ENCODE results near the gene MANSC1. TPM values are rescaled to one million over a fixed set of nuclear protein-coding genes. Genes with fewer than 3 reads are reported as not detected.

The MANSC1 gene
- total and polyA plus RNA-seq, 9 of the 15 experiments (the other 6 are each of a cell fraction or from before 2014, with no cell fraction given): 0.76 to 8.6 (median 3.1) TPM

- FAIRE-seq: no peak
- TF ChIP-seq CBX2 (IDR thresholded peaks at IDR 0.05; ENCODE audit: insufficient read depth, low read length, poor library complexity, severe bottlenecking) (no peak), ZBTB2 (IDR thresholded peaks at IDR 0.05) (no peak), SAFB (IDR thresholded peaks at IDR 0.05; ENCODE audit: borderline replicate concordance, low read depth, low read length) (no peak), E2F1 (CRISPR knock-in tag; IDR thresholded peaks at IDR 0.05) (no peak), TAF9B (IDR thresholded peaks at IDR 0.05; ENCODE audit: partially characterized antibody) (no peak), NFXL1 (CRISPR knock-in tag; IDR thresholded peaks at IDR 0.05) (no peak), SMAD1 (IDR thresholded peaks at IDR 0.05; ENCODE audit: low read depth, low read length, partially characterized antibody) (no peak), POLR2AphosphoS2 (IDR thresholded peaks at IDR 0.05; ENCODE audit: low read length) (no peak), ID3 (CRISPR knock-in tag; IDR thresholded peaks at IDR 0.05) (no peak), ID3 (tag; IDR thresholded peaks at IDR 0.05) (no peak), NFE2L1 (tag; IDR thresholded peaks at IDR 0.05; ENCODE audit: borderline replicate concordance, low read depth) (no peak), CTBP1 (IDR thresholded peaks at IDR 0.05; ENCODE audit: borderline replicate concordance) (no peak), NUFIP1 (IDR thresholded peaks at IDR 0.05; ENCODE audit: partially characterized antibody) (no peak), ZNF140 (CRISPR knock-in tag; IDR thresholded peaks at IDR 0.05) (no peak), WHSC1 (IDR thresholded peaks at IDR 0.05; ENCODE audit: low read length) (no peak), NCOR1 (IDR thresholded peaks at IDR 0.05) (no peak), FOXK2 (conservative IDR thresholded peaks at IDR 0.05 in 1 of 2, IDR thresholded peaks at IDR 0.05 in 1 of 2; ENCODE audit: low read depth in 2 of 2) (no peak), U2AF1 (optimal IDR thresholded peaks at IDR 0.05; ENCODE audit: low read depth, low read length) (no peak), ZNF695 (CRISPR knock-in tag; IDR thresholded peaks at IDR 0.05) (no peak)
- intact Hi-C loops (cut with micrococcal nuclease): no loop called here
These were observed 18.1 kb downstream of the MANSC1 start for GRCh38 chr12:12331896-12332295.

More at GRCh38 chr12:12331896-12332295, 18.1 kb downstream of the MANSC1 start:
- BruUV-seq (replicated peaks): no TSS peak
- ChIA-PET POLR2A (no interaction called here), CTCF (ENCODE audit: low intra/inter-chr PET ratio) (no interaction called here)
- Histone ChIP-seq H3K79me2 (ENCODE audit: control insufficient read depth, insufficient read depth, low read length) (no peaks in the 10 kb centered on the region), H2AFZ (ENCODE audit: low read depth, low read length) (no peak overlapping the region), H3K27ac (ENCODE audit: extremely low read depth, low read depth, low read length) (no peak overlapping the region), H3K4me1 (replicated peaks in 1 of 2; ENCODE audit: control insufficient read depth in 2 of 2, insufficient read depth in 2 of 2, low read length in 2 of 2) (peaks cover 0 to 4% of the 10 kb centered on the region in 2 experiments; a peak in 2 of 5 replicates), H3K4me3 (no peak overlapping the region), H4K20me1 (replicated peaks; ENCODE audit: control insufficient read depth, insufficient read depth, low read length) (no peaks in the 10 kb centered on the region), H3K9ac (ENCODE audit: insufficient read depth in 1 of 2, low read depth in 2 of 2, low read length in 2 of 2) (no peak overlapping the region), H3K27me3 (ENCODE audit: control insufficient read depth in 2 of 2, insufficient read depth in 2 of 2, low read length in 2 of 2) (no peaks in the 10 kb centered on the region), H3K36me3 (ENCODE audit: control insufficient read depth, insufficient read depth, low read length) (no peaks in the 10 kb centered on the region), H3K4me2 (ENCODE audit: insufficient read depth, low read length) (no peak overlapping the region), H3K9me1 (ENCODE audit: control insufficient read depth, insufficient read depth, low read length) (no peaks in the 10 kb centered on the region), H3K9me3 (replicated peaks; ENCODE audit: control insufficient read depth, insufficient read depth, low read depth, low read length) (no peaks in the 10 kb centered on the region)
- DNase-seq (ENCODE audit: extremely low read depth in 1 of 4, low spot score in 3 of 4) (no peak), ATAC-seq (no peak)
- WGBS (ENCODE audit: insufficient coverage, low coverage, missing lambda C conversion rate): 40% methylated on average over 1 of the region's 1 CpG
- in situ Hi-C loops (cut with MboI): loop anchor here (5.0 to 25.0 kb wide), 2 partner anchors 250 to 770 kb away; no protein-coding TSS in a partner anchor

Measured in K562 (cell line).